Pancreas (tissue), 10 donors: Measurements from ENCODE around the gene CAMSAP1. TPM values are rescaled to one million over a fixed set of nuclear protein-coding genes. Genes with fewer than 3 reads are reported as not detected.

ENCODE experiments used
- ATAC-seq, 4 donors: fragments of 200-7000 bp; cut with Tn5 transposase; one replicate each; pipeline versions ENCODE4 v1.8.0 to v1.9.1; 2020; ENCODE audit warnings: mild to moderate bottlenecking in 4 of 4, moderate library complexity in 4 of 4
- DNase-seq, 6 donors: peaks; one replicate each; pipeline ENCODE4 v3.0.0-alpha.2; 2020
- FAIRE-seq: peaks from 2 replicates; lab custom pipeline; 2012; peaks lifted over from hg19 to GRCh38; lab: Jason Lieb, UNC
- H3K27ac ChIP-seq, 4 donors: fragments of 200-600 bp; sonication (generic); 1 replicate in 3 of 4; 2 replicates in 1 of 4; pipeline versions ENCODE4 v1.5.0 to v1.8.0; 2020
- H3K27me3 ChIP-seq, 4 donors: fragments of 200-600 bp; one replicate each; pipeline ENCODE4 v1.8.0; 2021
- H3K36me3 ChIP-seq, 3 donors: fragments of 200-600 bp; sonication (generic) in 1 of 3; one replicate each; pipeline versions ENCODE4 v1.5.0 to v1.8.0; 2020 to 2021
- H3K4me1 ChIP-seq, 3 donors: fragments of 200-600 bp; one replicate each; pipeline ENCODE4 v1.8.0; 2021
- H3K4me3 ChIP-seq, 4 donors: fragments of 200-600 bp; sonication (generic) in 2 of 4; one replicate each; pipeline versions ENCODE4 v1.5.0 to v1.8.0; 2020 to 2021
- H3K9me3 ChIP-seq, 4 donors: fragments of 200-600 bp; one replicate each; pipeline ENCODE4 v1.8.0; 2021
- CTCF ChIP-seq, 4 donors: fragments of 200-600 bp; sonication (generic) in 3 of 4; IDR thresholded peaks; one replicate each; pipeline versions ENCODE4 v1.5.0 to v1.8.0; 2021; ENCODE audit warnings: antibody characterized with exemption in 4 of 4
- WGBS, 2 donors: extraction: QIAGEN DNeasy Blood & Tissue Kit; methylation state at CpG; one replicate each; pipeline ENCODE4 v1.1.7; 2013; 5-methylcytosine and 5-hydroxymethylcytosine counted together
- intact Hi-C, 3 donors: fragments of 100-400 bp; cut with DNase I; formaldehyde crosslinking; loops; one replicate each; pipeline versions ENCODE4 v1.11.1 to v1.14.2; 2022
- polyA plus RNA-seq, 2 donors: library from polyadenylated mRNA; stranded (reverse); fragments of 200-250 nt; gene quantifications; one replicate each; pipeline ENCODE4 v1.2.3, GENCODE V29; 2013
- total RNA-seq, 6 donors: library from RNA; stranded (reverse); fragmentation: NEBNext Ultra II Directional in 4 of 6; extraction: Animal tissue kit (Norgen Biotek cat#: 25700) in 4 of 6; gene quantifications; one replicate each; pipeline versions ENCODE4 v1.2.1 to v1.2.4, GENCODE V29; 2021 to 2023
- donor health status: healthy with polysubstance abuse.
- donor health status: DM: no; HTN: no; CAD: no; lungs with moderate emphysema.
- donor health status: DM: no; HTN: no; CAD: no.
- donor health status: control.
- donor health status: control.
- donor health status: Bipolar disorder and iron deficiency.
- donor health status: DM: yes; HTN: yes; CAD: no.
- donor health status: DM: no; HTN: no; CAD: no.
- donor health status: DM: no; HTN: no; CAD: no.
- donor health status: DM: yes; HTN: yes; CAD: no.

Gene CAMSAP1
- total and polyA plus RNA-seq, 8 donors, result 3.8 to 20.1 (median 12.7) TPM

GRCh38 chr9:135840107-135840506 lies 67.2 kb downstream of the CAMSAP1 start:
- TF ChIP-seq CTCF (IDR thresholded peaks at IDR 0.05), result no peak
- H3K27me3 ChIP-seq, result no peaks in the 10 kb centered on the region
- no peaks in the 10 kb centered on the region for H3K36me3 ChIP-seq
- ATAC-seq (no peak), FAIRE-seq (no peak), DNase-seq (no peak)
- 95 to 97% methylated on average over 9 of the region's 9 CpGs for WGBS, 2 donors
- no peaks in the 10 kb centered on the region for H3K4me1 ChIP-seq
- intact Hi-C loops, result no loop called here
- no peak overlapping the region for H3K27ac ChIP-seq
- no peaks in the 10 kb centered on the region for H3K9me3 ChIP-seq
- no peak overlapping the region for H3K4me3 ChIP-seq

GRCh38 chr9:135839516-135839915 lies 67.8 kb downstream of the CAMSAP1 start:
- DNase-seq, result no peak
- intact Hi-C loops, result no loop called here
- WGBS, 2 donors, result 93 to 97% methylated on average over 11 of the region's 11 CpGs
- no peak for TF ChIP-seq CTCF (IDR thresholded peaks at IDR 0.05)
- no peak overlapping the region for H3K4me3 ChIP-seq
- no peaks in the 10 kb centered on the region for H3K27me3 ChIP-seq
- no peak for ATAC-seq
- H3K27ac ChIP-seq, result no peak overlapping the region
- FAIRE-seq, result no peak
- H3K9me3 ChIP-seq, result no peaks in the 10 kb centered on the region
- H3K4me1 ChIP-seq, result no peaks in the 10 kb centered on the region
- no peaks in the 10 kb centered on the region for H3K36me3 ChIP-seq

- no peak for ATAC-seq
- FAIRE-seq, result no peak
- no peak overlapping the region for H3K27ac ChIP-seq
- H3K36me3 ChIP-seq, result no peaks in the 10 kb centered on the region
- TF ChIP-seq CTCF (IDR thresholded peaks at IDR 0.05), result no peak
- intact Hi-C loops, result no loop called here
- no peaks in the 10 kb centered on the region for H3K9me3 ChIP-seq
- no peak overlapping the region for H3K4me3 ChIP-seq
- no peaks in the 10 kb centered on the region for H3K4me1 ChIP-seq
- H3K27me3 ChIP-seq, result no peaks in the 10 kb centered on the region
- DNase-seq, result no peak
- 90 to 96% methylated on average over 10 of the region's 10 CpGs for WGBS, 2 donors
These were observed 72.2 kb downstream of the CAMSAP1 start for GRCh38 chr9:135835131-135835530.

- intact Hi-C loops, result no loop called here
- Histone ChIP-seq H3K9me3 (no peaks in the 10 kb centered on the region), H3K27ac (no peak overlapping the region), H3K36me3 (no peaks in the 10 kb centered on the region), H3K4me1 (no peaks in the 10 kb centered on the region), H3K27me3 (no peaks in the 10 kb centered on the region), H3K4me3 (no peak overlapping the region)
- no peak for TF ChIP-seq CTCF (IDR thresholded peaks at IDR 0.05)
- no peak for ATAC-seq
- DNase-seq, result no peak
- 81 to 83% methylated on average over 3 of the region's 3 CpGs for WGBS, 2 donors
- no peak for FAIRE-seq
These were observed 73.5 kb downstream of the CAMSAP1 start for GRCh38 chr9:135833864-135834263.

- FAIRE-seq (no peak), ATAC-seq (no peak), DNase-seq (no peak)
- H3K4me3 ChIP-seq, result no peak overlapping the region
- intact Hi-C loops, result no loop called here
- H3K36me3 ChIP-seq, result no peaks in the 10 kb centered on the region
- H3K9me3 ChIP-seq, result no peaks in the 10 kb centered on the region
- H3K4me1 ChIP-seq, result no peaks in the 10 kb centered on the region
- no peak for TF ChIP-seq CTCF (IDR thresholded peaks at IDR 0.05)
- WGBS, 2 donors, result 94% methylated on average over 1 of the region's 1 CpG
- H3K27ac ChIP-seq, result no peak overlapping the region
- no peaks in the 10 kb centered on the region for H3K27me3 ChIP-seq
These were observed 76.8 kb downstream of the CAMSAP1 start for GRCh38 chr9:135830496-135830895.
